CD4-positive, alpha-beta T cell treated with Interleukin-17A for 4 hours (primary cell): ENCODE measurements around the gene SCIN.

Source experiments
- DNase-seq: peaks from one replicate; pipeline ENCODE4 v3.0.0-alpha.2; 2020; ENCODE audit warnings: mixed read lengths

SCIN gene

DNA sequence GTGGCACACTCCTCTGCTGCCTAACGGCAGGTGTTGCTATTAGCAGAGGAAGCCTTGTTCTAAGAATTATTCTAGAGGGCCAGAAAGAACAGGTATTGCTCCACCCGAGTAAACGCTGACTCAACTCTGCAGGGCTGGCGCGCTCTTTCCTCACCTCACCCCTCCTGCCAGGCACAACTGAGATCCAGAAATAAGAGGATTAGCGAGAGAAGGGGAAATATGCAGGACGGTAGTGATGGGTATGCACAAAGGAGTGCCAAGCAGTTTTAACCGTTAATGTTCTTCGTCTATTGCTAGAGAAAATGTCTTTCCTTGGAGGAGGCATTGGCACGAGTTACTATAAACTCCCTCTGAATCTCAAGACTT is 369 bp upstream of the SCIN start:
- no peak for DNase-seq

DNA sequence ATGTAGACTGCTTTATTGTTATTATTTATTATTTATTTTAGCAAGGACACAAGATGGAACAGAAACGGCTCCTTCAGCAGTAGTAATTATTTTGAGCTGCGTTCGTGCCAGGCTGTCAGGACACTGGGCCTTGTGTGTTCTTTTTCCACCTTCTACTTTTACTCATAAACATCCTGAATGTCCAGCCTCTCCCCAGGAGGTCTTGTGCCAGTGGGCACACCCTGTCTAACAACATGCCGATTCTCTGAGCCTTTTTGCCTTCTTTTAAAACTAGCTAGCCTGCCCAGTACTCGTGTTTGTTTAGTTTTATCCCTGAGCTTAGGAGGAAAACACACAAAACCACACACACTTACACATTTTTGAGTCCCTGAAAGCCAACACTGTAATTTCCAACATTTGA is 1.2 kb downstream of the SCIN start:
- DNase-seq, result no peak

DNA sequence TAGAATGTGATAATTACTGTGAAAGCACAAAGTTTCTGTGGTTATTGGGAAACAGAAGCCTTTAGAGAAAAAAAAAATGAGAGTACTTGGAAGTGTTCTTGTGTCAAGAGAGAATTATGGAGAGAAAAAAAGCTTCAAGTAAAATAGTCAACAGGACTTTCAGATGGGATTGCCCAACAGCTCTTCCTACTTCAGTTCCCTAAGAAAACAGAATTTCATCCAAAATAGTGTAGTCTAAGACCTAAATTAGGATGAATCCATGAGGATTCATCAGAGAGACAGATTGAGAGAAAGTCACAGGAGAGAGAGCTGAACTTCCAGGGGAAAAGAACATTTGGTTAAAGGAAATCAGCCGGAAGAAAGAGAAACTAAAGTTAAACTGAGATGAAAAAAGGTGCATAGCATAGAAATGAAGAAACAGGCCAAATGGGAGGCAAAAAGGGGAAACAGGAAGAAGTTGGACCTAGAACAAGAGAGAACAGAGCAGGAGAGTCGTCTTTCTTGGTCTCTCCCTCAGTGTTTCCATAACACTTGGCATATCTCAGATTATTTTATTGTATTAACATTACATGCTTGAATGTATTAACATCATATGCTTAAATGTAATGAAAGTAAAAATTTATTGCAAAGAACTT is 2.5 kb downstream of the SCIN start:
- no peak for DNase-seq

GRCh38 chr7:12573885-12574284 is 3.4 kb downstream of the SCIN start:
- no peak for DNase-seq

GRCh38 chr7:12578930-12579640 is 8.6 kb downstream of the SCIN start:
- DNase-seq, result no peak

GRCh38 chr7:12581897-12582296 is 11.4 kb downstream of the SCIN start:
- no peak for DNase-seq

DNA sequence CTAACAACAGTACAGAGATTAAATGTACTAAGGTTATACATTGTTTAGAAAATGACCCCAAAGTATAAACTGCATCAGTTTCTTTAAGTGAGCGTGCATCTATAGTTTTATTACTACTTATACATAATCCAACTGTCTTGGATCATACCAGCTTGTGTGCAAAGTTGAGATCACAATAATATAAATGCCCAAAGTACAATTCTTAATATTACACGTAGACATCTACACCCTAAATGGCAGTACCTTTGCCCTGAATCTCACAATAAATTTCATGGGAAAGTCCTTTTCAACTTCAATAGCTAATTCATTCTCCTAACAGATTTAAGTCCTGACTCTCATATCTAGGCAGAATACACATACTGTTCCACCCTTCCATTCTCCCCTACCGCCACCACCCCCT is 11.8 kb downstream of the SCIN start:
- no peak for DNase-seq

GRCh38 chr7:12583176-12583575 is 12.7 kb downstream of the SCIN start:
- no peak for DNase-seq

DNA sequence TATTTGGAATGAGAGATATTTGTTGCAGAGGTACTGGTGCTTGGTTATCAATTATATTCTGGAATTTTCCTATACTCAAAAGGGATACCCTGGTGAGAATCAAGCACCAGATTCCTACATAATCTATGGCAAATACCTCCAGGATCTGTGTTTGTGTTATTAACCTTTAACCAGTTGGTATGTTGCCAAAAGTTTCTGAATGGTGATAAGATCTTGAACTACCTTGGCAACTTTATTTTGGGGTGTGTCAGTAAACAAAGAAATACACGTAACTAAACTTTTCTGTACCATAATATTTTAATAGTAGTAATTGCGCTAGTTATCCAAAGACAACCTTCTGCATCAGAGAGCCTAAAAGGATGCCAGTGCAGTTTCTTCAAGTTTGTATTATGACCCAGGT is 13.4 kb downstream of the SCIN start:
- DNase-seq, result no peak

- no peak for DNase-seq
These were observed 14.4 kb downstream of the SCIN start for GRCh38 chr7:12584930-12585329.

DNA sequence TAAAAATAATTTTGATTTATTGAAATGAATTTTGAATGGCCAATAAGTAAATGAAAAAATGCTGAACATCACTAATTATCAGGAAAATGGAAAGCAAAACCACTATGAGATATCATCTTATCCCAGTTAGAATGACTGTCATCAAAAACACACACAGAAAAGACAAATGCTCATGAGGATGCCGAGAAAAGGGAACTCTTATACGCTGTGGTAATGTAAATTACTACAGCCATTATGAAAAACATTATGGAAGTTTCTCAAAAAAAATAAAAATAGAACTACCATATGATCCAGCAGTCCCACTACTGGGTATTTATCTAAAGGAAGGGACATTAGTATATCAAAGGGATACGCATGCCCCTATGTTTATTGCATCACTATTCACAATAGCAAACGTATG is 15.8 kb downstream of the SCIN start:
- no peak for DNase-seq

DNA sequence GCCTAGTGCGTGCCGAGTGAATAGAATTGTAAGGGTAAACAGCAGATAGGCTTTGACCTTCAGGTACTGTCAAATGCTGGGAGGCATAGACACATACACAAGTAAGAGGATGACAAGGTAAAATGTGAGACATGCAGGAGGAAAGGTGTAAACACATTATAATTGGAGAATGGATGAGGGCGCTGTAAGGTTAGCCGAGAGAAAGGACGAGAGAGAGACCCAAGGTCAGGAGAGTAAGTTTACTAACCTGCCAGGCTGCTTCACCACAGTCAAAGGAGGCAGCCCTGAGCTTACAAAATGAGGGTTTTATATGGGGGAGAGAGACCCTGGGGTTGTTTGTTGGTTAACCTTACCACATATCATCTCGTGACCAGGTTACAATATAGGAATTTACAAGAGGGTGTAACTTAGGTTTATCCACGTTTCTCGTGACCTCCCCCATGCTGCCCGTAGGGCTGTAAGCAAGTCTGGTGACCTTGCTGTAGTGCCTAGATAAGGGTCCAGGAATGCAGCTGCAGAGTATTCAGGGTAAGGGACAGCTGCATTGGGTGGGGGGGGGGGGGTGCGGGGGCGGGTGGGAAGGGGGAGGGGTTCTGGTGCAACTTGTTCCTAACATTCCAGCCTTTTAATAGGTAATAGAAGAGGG is 17.9 kb downstream of the SCIN start:
- DNase-seq, result no peak

DNA sequence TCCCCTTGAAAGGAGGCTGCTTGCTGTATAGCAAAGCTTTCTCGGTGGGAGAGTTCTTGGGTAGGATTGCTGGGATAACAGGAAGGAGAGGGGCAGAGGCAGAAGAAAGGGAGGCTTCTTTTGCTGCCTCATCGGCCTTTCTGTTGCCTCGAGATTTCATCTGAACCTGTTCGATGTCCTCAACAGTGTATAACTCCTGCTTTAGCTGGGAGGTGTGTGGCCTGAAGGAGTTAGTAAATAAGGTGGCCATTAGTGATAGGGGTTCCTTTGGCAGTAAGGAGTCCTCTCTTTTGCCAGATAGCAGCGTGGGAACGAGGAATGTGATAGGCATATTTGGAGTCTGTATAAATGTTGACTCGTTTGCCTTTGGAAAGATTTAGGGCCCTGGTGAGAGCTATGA is 20.0 kb downstream of the SCIN start:
- no peak for DNase-seq

GRCh38 chr7:12594122-12594897 is 23.8 kb downstream of the SCIN start:
- no peak for DNase-seq

GRCh38 chr7:12595148-12595547 is 24.6 kb downstream of the SCIN start:
- DNase-seq, result no peak

DNA sequence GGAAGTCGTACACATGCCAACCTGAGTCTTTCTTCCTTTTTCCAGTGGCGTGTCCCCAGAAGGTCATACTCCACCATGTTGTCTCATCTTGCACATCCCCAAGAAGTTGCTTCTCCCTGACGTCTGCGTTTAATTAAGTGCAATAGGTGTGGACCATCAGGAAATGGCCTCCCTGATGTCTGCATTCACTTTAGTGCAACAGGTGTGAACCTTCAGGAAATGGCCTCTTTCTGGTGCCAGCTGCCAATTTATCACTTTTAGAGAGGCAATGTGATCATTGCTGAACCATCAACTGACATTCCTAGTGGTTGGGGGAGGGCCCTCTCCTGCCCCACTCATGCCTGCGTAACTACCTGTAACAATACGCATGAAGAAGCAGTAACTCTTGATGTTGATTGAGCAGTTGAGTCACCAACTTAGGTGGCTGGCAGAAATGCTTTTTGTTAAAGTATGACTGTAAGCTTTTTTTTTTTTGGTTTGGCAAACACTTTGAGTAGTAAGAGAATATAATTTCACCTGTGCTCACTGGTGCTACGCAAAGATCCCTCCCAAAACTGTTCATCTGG is 25.8 kb downstream of the SCIN start:
- DNase-seq, result no peak

- no peak for DNase-seq
These were observed 30.9 kb downstream of the SCIN start for GRCh38 chr7:12601302-12601869.

GRCh38 chr7:12607134-12607533 is 36.6 kb downstream of the SCIN start:
- no peak for DNase-seq

DNA sequence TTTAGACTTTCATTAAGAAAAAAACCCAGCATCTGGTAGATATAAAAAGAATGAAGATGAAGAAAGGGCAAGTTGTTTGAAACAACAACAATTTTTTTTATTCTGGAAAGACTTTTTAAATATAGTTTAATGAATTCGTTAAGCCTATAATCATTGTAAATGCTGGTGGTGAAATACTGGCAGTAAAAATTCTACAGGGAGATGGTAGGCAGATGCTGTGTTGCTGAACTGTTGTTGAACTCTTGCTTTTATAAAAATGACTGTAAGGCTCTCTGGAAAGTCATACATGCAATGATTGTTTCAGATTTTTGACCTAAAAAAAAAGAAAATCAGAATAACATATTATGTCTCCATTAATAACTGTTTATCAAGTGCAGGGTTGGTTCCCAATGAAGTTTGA is 39.0 kb downstream of the SCIN start:
- DNase-seq, result no peak

DNA sequence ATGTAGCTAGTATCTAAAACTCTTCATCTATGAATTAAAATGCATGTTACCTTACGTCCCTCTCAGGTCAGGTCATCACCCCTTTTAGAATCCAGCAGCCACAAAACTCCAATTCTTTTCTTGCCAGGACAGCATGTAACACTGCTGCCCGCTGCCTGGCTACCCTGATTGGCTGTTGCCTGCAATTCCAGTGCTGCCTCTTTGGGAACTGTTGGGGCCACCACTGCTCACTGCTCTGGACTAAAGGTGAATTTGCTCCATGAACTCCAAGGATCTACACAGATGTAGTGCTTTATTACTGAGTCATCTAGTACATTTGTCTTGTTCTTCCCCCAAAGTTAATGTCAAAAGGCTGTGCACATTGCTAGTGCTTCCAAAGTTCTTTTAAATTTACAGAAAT is 40.4 kb downstream of the SCIN start:
- no peak for DNase-seq

DNA sequence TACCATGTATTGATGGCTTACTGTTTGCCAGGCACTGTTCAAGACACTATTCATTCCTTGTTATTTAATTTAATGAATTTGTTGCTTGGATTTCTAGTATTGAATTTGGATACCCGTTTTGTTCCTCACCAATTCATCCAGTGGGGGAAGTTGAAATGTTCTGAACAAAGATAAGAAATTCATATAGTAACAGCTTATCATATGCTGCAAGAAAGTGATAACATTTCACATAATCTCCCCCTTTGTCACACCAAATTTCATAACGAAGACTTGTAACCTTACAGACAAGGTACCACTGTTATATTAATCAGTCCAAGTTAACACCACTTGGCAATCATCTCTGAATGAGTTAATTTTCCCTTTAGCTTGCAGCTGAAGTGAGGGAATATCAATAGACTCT is 42.1 kb downstream of the SCIN start:
- DNase-seq, result no peak

DNA sequence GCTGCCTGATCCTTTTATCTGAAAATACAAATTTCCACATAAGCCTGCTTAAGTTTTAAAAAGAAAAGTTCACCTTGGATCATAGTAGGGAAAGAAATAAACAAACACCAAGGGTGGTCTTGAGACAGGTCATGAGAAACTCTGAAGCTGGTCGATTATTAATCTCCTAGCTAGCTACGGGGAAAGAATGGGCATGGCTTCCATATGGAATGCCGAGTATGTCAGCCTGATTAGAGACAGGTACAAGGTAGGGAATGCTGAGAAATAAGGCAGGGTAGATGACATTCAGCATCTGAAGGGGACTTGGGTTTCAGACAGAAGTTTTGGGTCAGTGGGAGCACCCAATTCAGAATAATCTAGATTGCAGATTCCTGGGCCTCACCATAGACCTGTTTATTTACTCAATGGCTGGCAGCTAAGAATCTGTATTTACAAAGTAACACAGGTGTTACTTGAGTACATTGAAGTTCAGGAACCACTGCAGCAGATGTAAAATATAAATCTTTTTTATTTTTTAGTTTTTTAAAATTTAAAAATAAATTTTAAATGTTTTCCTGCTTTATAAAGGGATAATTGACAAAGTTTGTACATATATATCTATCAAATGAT is 49.0 kb downstream of the SCIN start:
- DNase-seq, result no peak

DNA sequence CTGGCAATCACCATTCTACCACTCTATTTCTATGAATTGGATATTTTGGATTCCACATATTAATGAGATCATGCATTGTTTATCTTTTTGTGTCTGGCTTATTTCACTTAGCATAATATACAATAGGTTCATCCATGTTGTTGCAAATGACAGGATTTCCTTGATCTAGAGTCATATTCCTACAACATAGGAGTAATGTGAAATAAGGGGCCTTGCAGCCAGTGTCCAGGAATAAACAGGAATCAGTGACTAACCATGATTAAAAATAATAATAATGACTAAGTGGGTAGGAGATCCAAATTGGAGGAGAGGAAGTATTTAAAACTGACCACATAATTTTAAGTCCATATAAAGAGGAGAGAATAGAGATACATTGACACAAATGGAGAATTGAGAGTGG is 49.9 kb downstream of the SCIN start:
- no peak for DNase-seq
